ENCODE measurements around the gene DEXI.

The DEXI gene

GRCh38 chr16:10964891-10965326 lies 22.6 kb upstream of the DEXI start:
- H3K4me3 ChIP-seq (ENCODE audit: low read depth, low read length) = no peak overlapping the region
- no peak for TF ChIP-seq CTCF (IDR thresholded peaks at IDR 0.05; ENCODE audit: control insufficient read depth, extremely low read depth, insufficient read depth)
- no peak for DNase-seq (ENCODE audit: low read depth)

DNA sequence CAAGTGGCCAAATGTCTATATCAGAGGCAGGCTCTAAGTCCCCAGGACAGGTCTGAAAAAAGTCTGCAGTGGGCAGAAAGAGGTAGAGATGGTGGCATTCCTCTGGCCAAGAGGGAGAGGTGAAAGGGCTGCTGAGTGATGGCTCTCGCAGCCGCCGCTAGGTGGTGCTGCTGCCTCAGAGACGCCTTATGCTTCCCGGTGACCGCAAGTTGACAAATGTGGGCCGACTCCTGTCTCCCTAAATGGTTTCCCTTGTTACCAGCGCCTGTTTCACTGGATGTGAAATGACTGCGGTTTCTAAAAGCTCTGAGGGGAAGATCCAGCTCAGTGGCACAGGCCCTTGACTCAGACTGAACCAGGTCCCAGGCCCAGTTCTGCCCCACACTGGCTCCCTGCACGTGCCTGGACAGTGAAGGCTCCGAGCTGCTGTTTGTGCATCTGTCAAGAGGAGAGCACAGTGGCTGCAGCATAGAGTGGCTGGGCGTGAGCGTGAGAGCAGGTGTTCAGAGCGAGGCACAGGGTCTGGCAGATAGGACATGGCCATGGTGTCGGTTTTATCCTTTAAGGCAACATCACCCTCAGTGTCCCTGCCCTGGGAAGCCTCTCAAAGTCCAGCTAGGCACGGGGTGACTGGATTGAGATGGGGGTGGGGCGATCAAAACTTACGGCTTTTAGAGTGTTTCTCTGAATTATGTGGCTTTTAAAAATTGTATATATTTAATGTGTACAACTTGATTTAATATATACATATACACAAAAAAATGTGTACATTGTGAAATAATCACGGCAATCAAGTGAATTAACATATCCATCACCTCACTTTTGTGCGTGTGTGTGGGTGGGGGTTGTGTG lies 22.0 kb upstream of the DEXI start:
- TF ChIP-seq CTCF (IDR thresholded peaks at IDR 0.05; ENCODE audit: control insufficient read depth, extremely low read depth, insufficient read depth) = peak; percentile 97
- no peak for DNase-seq (ENCODE audit: low read depth)
- H3K4me3 ChIP-seq (ENCODE audit: low read depth, low read length) = no peak overlapping the region

GRCh38 chr16:10961231-10961630 lies 19.0 kb upstream of the DEXI start:
- H3K4me3 ChIP-seq (ENCODE audit: low read depth, low read length) = no peak overlapping the region
- no peak for TF ChIP-seq CTCF (IDR thresholded peaks at IDR 0.05; ENCODE audit: control insufficient read depth, extremely low read depth, insufficient read depth)
- no peak for DNase-seq (ENCODE audit: low read depth)

DNA sequence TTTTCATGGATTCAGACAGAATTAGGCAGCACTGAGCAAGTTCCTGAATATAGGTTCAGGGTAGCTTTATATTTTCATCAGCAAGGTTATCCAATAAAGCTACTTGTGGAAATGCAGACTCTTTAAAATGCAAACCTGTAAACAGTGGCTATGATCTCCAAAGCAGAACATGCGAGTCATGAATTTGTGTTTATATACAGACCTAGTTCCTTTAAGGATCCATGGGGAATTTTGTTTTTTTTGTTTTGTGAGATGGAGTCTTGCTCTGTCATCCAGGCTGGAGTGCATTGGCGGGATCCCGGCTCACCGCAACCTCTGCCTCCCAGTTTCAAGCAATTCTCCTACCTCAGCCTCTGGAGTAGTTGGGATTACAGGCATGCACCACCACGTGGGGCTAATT lies 16.9 kb upstream of the DEXI start:
- no peak overlapping the region for H3K4me3 ChIP-seq (ENCODE audit: low read depth, low read length)
- DNase-seq (ENCODE audit: low read depth) = no peak
- TF ChIP-seq CTCF (IDR thresholded peaks at IDR 0.05; ENCODE audit: control insufficient read depth, extremely low read depth, insufficient read depth) = no peak

- no peak for DNase-seq (ENCODE audit: low read depth)
- no peak overlapping the region for H3K4me3 ChIP-seq (ENCODE audit: low read depth, low read length)
- no peak for TF ChIP-seq CTCF (IDR thresholded peaks at IDR 0.05; ENCODE audit: control insufficient read depth, extremely low read depth, insufficient read depth)
These were observed 15.7 kb upstream of the DEXI start for GRCh38 chr16:10957771-10958482.

DNA sequence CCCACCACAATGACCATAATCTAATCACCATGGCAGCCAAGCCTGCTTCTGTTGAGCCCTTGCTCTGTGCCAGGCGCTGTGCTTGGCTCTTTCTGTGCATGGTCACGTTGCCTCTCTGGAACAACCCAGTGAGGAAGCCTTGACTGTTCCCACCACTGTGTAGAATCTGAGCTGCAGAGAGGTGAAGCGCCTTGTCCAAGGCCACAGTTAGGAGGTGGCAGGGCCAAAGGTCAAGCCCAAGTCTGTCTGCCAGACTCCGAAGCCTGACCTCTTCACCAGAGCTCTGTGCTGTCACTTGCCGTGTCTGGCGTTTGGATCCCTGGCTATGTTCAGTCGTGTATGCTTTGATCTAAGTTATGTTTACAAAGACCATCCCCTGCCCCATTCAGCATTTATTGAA lies 12.6 kb upstream of the DEXI start:
- H3K4me3 ChIP-seq (ENCODE audit: low read depth, low read length) = no peak overlapping the region
- TF ChIP-seq CTCF (IDR thresholded peaks at IDR 0.05; ENCODE audit: control insufficient read depth, extremely low read depth, insufficient read depth) = no peak
- DNase-seq (ENCODE audit: low read depth) = no peak
